HUES64 (cell line): Measurements from ENCODE around the gene HSD17B11.
"Not testable (repeated sequence)": the region's sequence is repeated elsewhere in the genome, so short reads cannot be mapped to it uniquely, and the experiment has no call there.

Experiments
- H3K27ac ChIP-seq: 2 replicates; pipeline ENCODE4 v1.7.0; 2013; ENCODE audit warnings: low read depth, low read length, inconsistent platforms
- H3K27me3 ChIP-seq: 2 replicates; pipeline ENCODE4 v1.6.1; 2013; ENCODE audit warnings: mild to moderate bottlenecking, low read length; ENCODE audit not compliant: insufficient read depth
- H3K36me3 ChIP-seq: 2 replicates; pipeline ENCODE4 v1.6.1; 2013; ENCODE audit warnings: mild to moderate bottlenecking, low read length; ENCODE audit not compliant: insufficient read depth
- H3K4me1 ChIP-seq: 2 replicates; pipeline ENCODE4 v1.6.1; 2013; ENCODE audit warnings: mild to moderate bottlenecking, low read length, moderate library complexity; ENCODE audit not compliant: insufficient read depth
- H3K4me3 ChIP-seq: 2 replicates; pipeline ENCODE4 v1.5.1; 2013; ENCODE audit warnings: mild to moderate bottlenecking, low read length, moderate library complexity
- H3K9ac ChIP-seq: 2 replicates; pipeline ENCODE4 v1.6.1; 2013; ENCODE audit warnings: mild to moderate bottlenecking, low read depth, low read length
- H3K9me3 ChIP-seq: 2 replicates; pipeline ENCODE4 v1.6.1; 2013; ENCODE audit warnings: low read depth, low read length; ENCODE audit not compliant: insufficient read depth
- WGBS: fragments of 150-250, 120-280 bp; methylation state at CpG from one replicate; pipeline ENCODE4 v1.1.7; 2013; ENCODE audit warnings: missing lambda C conversion rate; 5-methylcytosine and 5-hydroxymethylcytosine counted together

HSD17B11 gene

GRCh38 chr4:87420276-87420830 is 29.4 kb upstream of the HSD17B11 start:
- no peak overlapping the region for H3K27ac ChIP-seq
- 81% methylated on average over 4 of the region's 4 CpGs for WGBS
- no peak overlapping the region for H3K4me3 ChIP-seq
- no peaks in the 10 kb centered on the region for H3K27me3 ChIP-seq
- H3K4me1 ChIP-seq = peaks cover 22% of the 10 kb centered on the region
- H3K9me3 ChIP-seq = no peaks in the 10 kb centered on the region
- no peak overlapping the region for H3K9ac ChIP-seq
- H3K36me3 ChIP-seq = no peaks in the 10 kb centered on the region

DNA sequence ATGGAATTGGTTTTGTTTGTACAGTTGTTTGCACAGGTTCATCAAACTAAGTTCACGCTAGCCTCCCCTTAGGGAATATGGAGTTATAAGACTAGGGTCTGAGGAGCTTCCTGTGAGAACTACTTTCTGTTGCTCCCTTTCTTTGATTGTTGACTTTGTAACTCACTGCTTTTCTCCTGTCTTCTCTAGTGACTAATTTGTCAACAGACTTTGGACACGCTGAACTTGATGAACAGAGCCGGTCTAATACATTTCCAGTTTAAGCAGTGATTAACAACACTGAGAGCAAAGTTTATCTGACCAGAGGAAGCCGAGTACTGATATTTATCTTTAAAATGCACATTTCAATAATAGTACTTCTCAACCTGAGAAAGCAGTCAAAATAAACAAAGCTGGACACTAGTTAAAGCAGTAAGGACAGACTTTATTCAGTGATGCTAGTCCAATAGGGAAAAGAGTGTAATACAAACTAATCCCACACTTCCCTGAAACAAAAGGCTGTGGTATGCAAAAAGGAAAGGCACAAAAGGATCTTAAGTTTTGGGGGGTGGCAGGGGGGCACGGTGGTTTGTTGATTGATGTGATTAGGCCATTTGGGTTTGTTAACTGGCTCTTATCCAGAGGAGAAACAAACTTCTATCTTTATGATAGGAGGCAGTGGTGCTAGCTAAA is 28.7 kb upstream of the HSD17B11 start:
- WGBS = 78% methylated on average over 5 of the region's 5 CpGs
- no peak overlapping the region for H3K4me3 ChIP-seq
- H3K4me1 ChIP-seq = peaks cover 22% of the 10 kb centered on the region
- H3K9me3 ChIP-seq = no peaks in the 10 kb centered on the region
- no peaks in the 10 kb centered on the region for H3K36me3 ChIP-seq
- no peaks in the 10 kb centered on the region for H3K27me3 ChIP-seq
- H3K27ac ChIP-seq = no peak overlapping the region
- H3K9ac ChIP-seq = no peak overlapping the region

GRCh38 chr4:87418410-87418809 is 27.4 kb upstream of the HSD17B11 start:
- not testable (repeated sequence) for H3K27ac ChIP-seq, H3K27me3 ChIP-seq, H3K36me3 ChIP-seq, H3K4me3 ChIP-seq, H3K9ac ChIP-seq, H3K9me3 ChIP-seq
- WGBS = 94% methylated on average over 4 of the region's 4 CpGs
- peaks cover 16% of the 10 kb centered on the region for H3K4me1 ChIP-seq

DNA sequence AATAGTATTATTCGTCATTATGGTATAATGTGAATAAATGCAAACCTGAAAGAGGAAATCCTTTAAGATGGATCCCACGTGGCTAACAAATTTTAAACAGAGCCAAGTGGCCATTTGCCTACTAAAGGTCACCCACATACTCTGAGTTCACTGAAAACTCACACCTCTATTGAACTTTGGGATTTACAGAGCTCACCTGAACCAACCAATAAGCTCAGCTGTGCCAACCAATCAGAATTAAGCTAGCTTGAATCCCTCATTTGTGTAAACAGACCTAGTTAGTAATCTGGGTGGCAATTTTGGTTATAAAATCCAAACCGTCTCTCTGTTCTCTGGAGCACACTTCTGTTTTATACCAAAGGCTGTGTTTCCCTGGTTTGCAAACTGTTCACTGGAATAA is 26.0 kb upstream of the HSD17B11 start:
- no peak overlapping the region for H3K9ac ChIP-seq
- H3K9me3 ChIP-seq = no peaks in the 10 kb centered on the region; the same call in 1 of the 2 replicates
- H3K27ac ChIP-seq = no peak overlapping the region
- WGBS = 85% methylated on average over 3 of the region's 3 CpGs
- H3K36me3 ChIP-seq = no peaks in the 10 kb centered on the region
- no peak overlapping the region for H3K4me3 ChIP-seq
- H3K27me3 ChIP-seq = no peaks in the 10 kb centered on the region
- peaks cover 16% of the 10 kb centered on the region for H3K4me1 ChIP-seq

DNA sequence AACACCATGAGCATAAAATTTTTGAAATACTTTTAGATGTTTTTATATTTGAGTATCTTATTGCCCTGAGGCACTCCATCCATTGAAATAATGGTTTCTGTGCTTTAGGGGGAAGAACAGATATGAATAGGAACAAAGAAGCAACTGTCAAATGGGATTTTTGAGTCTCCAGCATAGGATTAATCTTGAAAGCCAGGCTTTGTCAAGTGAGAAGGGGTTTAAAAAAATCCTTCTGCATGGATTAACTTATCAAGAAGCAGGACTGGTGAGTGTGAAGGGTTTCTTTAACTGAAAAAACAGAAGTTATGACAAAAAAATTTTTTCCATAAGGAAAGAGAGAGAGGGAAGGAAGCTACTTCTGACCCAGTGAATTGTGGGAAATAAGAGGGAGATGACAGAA is 23.8 kb upstream of the HSD17B11 start:
- Histone ChIP-seq H3K9me3 (no peaks in the 10 kb centered on the region; the same call in 1 of the 2 replicates), H3K9ac (no peak overlapping the region), H3K4me1 (peaks cover 3% of the 10 kb centered on the region), H3K4me3 (no peak overlapping the region), H3K27ac (no peak overlapping the region), H3K27me3 (no peaks in the 10 kb centered on the region), H3K36me3 (no peaks in the 10 kb centered on the region)

DNA sequence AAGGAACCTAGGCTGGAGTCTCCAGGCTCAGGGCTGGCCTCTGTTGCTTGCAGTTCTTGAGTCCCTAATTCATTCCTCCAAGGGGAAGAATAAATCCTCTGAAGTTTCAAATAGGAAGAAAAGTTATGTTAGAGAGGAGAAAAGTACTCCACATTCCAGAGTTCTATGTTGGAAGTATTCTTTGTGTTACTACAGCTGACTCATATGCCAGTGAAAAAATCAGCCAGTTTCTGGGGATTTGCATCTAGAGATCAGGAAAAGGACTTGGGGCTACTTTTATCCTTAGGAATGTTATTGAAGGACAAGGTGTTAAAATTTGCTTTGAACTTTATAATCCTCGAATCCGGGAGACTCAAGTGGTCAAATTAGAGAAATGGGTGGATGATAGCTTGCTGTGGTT is 19.7 kb upstream of the HSD17B11 start:
- H3K9ac ChIP-seq = no peak overlapping the region
- no peaks in the 10 kb centered on the region for H3K36me3 ChIP-seq
- H3K9me3 ChIP-seq = no peaks in the 10 kb centered on the region; the same call in 1 of the 2 replicates
- 89% methylated on average over 2 of the region's 2 CpGs for WGBS
- H3K4me1 ChIP-seq = no peaks in the 10 kb centered on the region
- no peak overlapping the region for H3K4me3 ChIP-seq
- no peak overlapping the region for H3K27ac ChIP-seq
- no peaks in the 10 kb centered on the region for H3K27me3 ChIP-seq

DNA sequence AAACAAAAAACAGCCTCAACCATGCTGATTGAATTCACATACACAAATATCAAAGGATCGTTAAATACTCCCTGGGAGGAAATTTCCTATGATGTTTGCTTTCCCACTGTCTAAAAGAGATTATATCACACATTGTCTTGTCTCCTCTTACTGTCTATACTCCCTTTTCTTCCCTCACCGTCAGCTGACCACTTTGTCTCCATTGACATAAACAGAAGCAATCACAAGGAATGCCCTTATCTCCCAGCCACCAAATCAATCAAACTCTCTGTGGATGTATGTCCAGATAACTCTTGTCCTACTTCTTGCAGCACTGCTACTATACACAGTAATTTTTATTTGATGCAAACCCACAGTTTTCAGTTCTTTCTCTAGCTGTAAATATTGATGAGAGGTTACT is 19.2 kb upstream of the HSD17B11 start:
- Histone ChIP-seq H3K9me3 (no peaks in the 10 kb centered on the region; the same call in 1 of the 2 replicates), H3K4me3 (no peak overlapping the region), H3K9ac (no peak overlapping the region), H3K36me3 (no peaks in the 10 kb centered on the region), H3K27ac (no peak overlapping the region), H3K4me1 (no peaks in the 10 kb centered on the region), H3K27me3 (no peaks in the 10 kb centered on the region)
- 93% methylated on average over 2 of the region's 2 CpGs for WGBS

- H3K9ac ChIP-seq = no peak overlapping the region
- no peak overlapping the region for H3K4me3 ChIP-seq
- 99% methylated on average over 3 of the region's 3 CpGs for WGBS
- H3K9me3 ChIP-seq = no peaks in the 10 kb centered on the region; the same call in 1 of the 2 replicates
- H3K27ac ChIP-seq = no peak overlapping the region
- no peaks in the 10 kb centered on the region for H3K4me1 ChIP-seq
- no peaks in the 10 kb centered on the region for H3K27me3 ChIP-seq
- H3K36me3 ChIP-seq = no peaks in the 10 kb centered on the region
Measured at GRCh38 chr4:87409420-87409939, 18.5 kb upstream of the HSD17B11 start.

- not testable (repeated sequence) for H3K27me3 ChIP-seq, H3K9ac ChIP-seq, H3K9me3 ChIP-seq, H3K4me1 ChIP-seq, H3K36me3 ChIP-seq, H3K4me3 ChIP-seq, H3K27ac ChIP-seq
- 95% methylated on average over 4 of the region's 4 CpGs for WGBS
Measured at GRCh38 chr4:87406902-87407301, 15.9 kb upstream of the HSD17B11 start.

DNA sequence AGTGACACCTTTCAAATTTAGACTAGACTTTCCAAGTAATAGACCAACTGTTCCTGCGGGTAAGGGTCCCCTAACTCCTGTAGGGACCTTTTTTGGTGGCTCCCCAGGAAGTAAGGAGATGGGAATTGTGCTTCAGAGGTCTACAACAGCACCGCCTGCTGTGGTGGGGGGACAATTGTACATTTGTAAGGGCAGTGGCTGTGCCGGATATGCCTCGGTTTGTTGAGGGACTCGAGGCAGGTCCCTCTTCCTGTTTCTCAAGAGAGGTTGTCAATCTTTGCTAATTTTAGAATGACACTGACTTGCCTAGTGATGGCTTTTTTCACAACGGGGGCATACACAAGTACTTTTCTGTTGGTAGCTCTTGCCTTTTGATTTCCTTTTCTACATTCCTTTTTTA is 15.5 kb upstream of the HSD17B11 start:
- H3K36me3 ChIP-seq = no peaks in the 10 kb centered on the region
- 92% methylated on average over 6 of the region's 6 CpGs for WGBS

GRCh38 chr4:87405211-87405820 is 14.3 kb upstream of the HSD17B11 start:
- H3K27me3 ChIP-seq = no peaks in the 10 kb centered on the region
- no peaks in the 10 kb centered on the region for H3K4me1 ChIP-seq
- H3K27ac ChIP-seq = no peak overlapping the region
- 93% methylated on average over 5 of the region's 5 CpGs for WGBS
- H3K4me3 ChIP-seq = no peak overlapping the region
- H3K9ac ChIP-seq = no peak overlapping the region
- H3K36me3 ChIP-seq = no peaks in the 10 kb centered on the region
- peaks cover 11% of the 10 kb centered on the region; the same call in 1 of the 2 replicates for H3K9me3 ChIP-seq

More for the DNA sequence above, 15.5 kb upstream of the HSD17B11 start:
- Histone ChIP-seq H3K9me3 (peaks cover 6% of the 10 kb centered on the region; the same call in 1 of the 2 replicates), H3K4me3 (no peak overlapping the region), H3K9ac (no peak overlapping the region), H3K27ac (no peak overlapping the region), H3K4me1 (no peaks in the 10 kb centered on the region), H3K27me3 (no peaks in the 10 kb centered on the region)
